Stimulated activated naive CD4-positive, alpha-beta T cell (primary cell): ENCODE data around the gene GLI3.

ENCODE experiments used
- DNase-seq, 6 experiments: peaks; one replicate each; lab custom pipeline; 2025; lab: John Stamatoyannopoulos, UW

The GLI3 gene

DNA sequence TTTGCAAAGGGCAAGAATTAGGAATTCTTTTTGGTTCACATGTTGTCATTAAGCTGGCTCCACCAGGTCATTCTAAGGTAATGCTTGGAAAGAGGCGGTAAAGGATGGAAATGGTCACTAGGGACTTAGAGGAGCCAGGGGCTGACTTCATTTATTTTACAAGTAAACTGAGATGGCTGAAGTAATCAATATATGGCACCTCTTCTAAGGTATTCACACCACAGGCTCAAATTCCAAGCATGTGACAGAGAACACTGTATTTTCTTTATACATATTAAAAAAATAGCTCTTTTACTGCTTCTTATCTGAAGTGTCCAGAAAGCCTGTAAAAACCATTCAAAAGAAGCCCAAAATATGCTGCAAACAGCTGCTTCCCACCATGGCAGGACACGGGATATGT lies 239.0 kb downstream of the GLI3 start:
- DNase-seq, result no peak

DNA sequence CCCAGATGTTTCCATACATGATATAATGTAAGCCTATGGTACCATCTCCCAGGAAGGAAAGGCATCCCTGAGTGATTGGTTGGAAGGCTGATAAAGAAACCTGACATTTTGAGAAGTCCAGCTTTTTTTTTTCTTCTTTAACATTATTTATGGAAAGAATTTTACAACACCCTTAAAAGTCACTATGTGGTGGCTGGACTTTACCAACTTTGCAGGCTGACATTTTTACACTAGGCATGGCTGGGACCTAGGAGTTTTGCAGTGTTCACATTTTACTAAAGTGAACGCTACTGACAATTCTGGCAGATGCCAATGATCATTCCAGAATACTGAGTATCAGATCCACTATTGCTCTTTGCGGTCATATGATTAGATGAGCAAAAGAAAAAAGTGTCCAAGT lies 239.9 kb downstream of the GLI3 start:
- DNase-seq, result no peak

DNA sequence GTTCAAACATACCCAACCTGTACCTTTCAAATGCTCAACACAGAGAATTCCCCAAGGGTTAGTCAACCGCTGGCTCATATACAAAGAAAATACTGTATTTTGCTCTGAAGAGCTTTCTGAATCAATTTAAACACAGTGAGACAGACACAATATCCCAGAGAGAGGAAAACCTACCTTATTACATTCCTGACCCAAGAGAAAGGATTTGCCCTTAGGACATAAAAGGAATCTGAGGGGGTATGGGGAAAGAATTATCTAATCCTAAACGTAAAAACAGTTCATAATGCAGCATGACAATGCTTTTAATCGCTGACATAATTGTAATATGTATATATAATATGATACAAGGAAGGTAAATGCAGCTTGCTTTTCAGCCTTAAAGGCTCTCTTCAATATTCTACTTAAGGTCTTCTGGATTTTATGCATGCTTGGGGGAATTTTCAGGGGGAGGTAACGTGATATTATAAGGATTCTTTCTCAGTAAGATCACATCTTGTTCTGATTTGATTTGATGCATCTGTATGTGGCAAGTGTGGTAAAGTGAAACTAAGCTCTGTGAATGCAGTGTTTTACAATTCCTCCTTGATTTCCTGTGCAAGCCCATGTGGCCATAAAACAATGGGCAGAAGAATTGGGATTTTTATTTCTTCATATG lies 240.5 kb downstream of the GLI3 start:
- DNase-seq, result no peak

DNA sequence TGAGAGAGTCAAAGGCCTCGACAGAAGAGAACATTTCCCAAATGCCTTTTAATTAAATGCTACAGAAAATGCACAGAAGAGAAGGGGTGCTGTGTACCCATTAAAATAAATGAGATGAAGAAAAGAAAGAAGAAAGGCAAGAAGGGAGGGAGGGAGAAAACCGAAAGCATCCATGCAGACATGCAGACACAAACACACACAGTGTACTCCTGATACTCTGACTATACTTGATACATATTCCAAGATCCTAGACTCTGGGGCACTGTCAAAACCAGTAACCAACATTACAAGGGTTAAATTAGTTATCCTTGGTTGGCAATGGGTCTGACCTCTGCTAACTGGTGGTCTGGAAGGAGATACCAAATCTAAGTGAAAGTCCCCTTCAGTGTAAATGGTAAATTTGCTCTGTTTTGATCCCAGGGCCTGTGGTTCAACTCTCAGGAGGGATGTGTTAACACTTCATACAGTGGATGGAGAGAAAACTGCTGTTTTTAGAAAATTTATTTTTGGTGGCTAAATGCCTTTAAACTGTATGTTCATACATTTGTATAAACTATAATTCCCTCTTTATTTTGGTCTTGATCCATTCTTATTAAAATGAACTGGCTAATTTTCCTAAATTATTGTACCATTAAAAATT lies 241.3 kb downstream of the GLI3 start:
- no peak for DNase-seq

DNA sequence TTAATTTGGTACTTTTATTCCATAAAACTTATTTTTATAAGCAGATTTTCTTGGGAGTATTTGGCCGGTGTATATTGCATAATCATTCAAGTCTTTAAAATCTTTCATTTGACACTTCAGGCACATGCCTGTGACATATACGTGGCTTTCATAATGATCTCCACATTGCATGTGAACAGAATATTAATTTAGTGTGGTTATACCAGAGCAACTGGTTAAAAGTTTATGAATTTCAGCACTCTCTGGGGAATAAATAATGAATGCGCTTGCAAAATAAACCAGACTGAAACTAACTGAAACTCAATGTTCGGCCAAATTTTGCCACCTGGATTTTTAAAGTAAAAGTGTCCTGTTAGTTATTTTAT lies 242.3 kb downstream of the GLI3 start:
- DNase-seq, result no peak

DNA sequence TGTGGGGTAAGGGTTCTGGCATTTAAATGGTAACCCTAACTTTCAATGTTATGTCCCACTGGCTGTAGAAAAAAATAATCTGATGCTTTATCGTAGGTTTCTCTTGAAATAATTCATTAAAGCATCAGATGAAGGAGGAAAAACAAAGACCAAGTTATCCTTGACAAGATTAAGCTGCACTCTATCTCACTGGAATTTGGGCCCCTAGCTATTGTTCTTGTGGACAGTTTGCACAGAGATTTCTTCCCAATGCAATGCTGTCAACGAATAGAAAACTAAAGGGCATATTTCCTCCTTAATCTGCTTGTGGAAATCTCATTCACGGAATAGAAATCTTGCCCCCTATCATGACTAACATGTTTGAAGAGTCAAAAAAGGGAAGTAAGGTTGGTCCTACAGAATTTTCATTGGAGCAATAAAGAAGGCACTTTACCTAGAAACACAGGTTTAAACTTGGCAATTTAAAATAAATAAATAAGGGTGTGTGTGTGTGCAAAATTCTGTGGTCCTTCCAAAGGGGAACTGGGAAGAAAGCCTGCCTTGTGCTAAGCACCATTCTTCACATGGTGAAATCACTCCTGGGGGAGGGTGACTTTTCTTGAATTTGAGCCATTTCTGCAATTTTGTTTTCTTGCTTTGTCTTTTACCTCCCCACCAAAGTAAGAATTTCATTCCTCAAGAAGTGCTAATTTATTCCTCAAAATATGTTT lies 242.8 kb downstream of the GLI3 start:
- no peak for DNase-seq

DNA sequence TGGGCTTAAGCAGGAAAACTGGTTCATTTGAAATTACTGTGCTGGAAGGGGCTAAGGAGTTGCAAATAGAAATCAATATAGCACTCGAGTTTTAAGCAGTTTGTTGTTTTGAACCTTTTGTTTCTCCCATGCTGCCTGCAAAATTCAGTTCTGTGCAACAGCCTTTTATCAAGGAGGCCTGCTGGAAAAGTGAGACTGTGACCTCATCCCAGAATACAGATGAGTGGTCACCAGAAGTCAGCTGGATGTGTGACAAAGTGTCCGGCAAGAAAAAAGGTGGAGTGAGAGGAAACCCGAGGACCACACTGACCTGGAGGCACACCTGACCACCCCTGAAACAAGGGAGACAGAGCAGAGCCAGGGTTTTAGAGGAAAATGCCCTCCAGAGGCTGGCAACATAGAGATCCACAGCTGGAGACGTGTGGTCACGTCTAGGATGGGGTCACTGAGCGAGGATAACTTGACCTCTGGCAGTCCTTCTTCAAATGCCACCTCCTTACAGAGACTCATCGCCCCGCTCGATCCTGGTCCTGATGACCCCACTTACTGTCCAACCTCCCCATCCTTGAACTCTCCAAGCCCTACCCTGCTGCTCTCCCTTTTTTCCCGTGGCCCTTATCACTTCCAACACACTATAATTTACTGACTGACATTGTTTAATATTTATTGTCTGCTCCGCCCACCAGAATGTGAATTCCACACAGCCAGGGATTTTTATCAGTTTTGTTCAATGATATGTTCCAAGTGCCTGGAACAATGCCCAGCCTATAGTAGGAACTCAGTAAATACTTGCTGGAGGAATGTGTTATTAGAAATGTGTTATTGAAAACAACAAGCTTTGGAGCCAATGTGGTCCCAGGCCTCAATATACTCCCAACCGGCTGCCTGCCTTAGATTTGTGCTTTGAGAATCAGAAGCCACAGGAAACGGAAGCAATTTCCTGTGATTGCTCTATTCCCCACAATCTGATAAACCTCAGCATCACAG lies 243.8 kb downstream of the GLI3 start:
- DNase-seq, result no peak

DNA sequence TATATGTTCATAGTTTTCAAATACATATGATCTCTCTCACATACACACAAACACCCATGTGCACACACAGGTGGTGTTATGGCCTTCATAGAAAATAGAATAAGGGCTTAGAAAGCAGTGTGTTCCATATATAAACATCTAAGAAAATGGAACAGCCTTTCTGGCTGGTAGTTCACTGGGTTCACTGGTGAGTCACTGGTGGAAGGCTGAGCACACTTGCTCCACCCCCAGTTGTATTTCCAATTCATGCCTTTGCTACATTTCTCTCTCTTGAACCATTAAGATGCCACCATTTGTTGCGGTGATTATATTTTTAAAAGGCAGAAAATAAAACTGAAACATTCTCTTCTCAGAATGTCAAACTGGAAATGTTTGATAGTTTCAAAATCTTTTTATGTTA lies 252.1 kb downstream of the GLI3 start:
- DNase-seq, result no peak

DNA sequence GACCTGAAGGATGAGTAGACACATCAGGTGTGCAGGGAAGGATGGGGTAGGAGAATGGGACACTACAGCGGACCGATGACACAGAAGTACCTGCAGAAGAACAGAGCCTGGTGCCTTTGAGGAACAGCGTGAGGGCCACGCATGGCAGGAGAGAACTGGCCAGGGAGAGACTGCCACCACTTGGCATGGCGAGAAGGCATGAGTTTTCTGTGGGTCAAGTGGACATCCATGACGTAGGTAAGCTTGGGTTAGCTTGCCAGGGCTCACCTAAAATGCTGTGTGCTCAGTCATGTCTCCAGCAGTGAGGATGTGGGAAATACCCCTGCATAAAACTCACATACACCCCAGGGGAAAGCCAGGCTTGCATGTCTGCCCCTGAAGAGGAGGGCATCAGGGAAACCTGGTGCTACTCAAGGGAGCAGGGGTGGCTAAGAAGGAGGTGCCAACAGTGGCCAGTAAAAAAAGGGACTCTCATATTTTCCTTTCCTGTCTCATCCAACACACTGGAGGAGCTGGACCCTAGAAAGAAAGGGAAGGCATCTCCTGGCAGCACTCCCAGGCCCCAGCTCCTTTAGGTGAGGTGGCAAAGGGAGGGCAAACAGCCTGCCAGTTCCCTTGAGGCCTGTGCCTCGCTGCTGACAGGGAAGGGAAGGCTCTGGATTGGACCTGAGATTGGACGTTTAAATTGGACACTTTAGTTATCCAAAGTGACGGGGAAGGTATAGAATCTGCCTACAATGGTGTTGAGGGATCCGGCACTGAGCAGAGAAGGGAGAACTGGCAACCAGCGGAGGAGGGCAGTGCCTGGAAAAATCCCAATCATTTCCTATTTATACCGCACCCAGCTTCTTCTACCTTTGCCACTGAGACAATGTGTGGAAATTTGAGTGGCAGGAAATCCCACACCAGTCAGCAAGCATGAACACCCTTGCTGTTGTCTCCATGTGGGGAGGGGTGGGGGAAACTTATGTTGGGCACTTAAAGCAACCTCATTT lies 255.7 kb downstream of the GLI3 start:
- no peak for DNase-seq

DNA sequence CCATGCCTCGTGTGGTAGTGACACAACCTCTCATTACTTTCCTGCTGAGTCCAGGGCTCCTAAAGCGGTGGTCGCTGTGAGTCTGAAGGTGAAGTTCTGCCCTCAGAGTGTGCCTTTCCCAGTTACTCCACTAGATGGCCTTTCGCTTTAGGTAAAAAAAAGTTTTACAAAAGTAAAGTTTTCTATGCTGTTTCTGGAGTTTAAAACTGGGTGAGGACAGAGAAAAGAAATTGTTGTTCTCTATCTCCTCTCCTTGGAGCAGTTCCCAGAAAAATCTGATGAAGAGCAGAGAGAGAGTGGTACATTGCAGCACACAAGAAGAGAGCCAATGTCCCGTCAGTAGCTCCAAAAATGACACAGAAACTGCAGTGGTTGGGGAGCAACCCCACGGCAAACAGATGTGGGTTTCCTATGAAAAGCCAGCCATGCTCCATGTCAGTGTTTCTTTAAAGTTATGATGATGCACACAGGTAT lies 257.1 kb downstream of the GLI3 start:
- DNase-seq, result no peak

DNA sequence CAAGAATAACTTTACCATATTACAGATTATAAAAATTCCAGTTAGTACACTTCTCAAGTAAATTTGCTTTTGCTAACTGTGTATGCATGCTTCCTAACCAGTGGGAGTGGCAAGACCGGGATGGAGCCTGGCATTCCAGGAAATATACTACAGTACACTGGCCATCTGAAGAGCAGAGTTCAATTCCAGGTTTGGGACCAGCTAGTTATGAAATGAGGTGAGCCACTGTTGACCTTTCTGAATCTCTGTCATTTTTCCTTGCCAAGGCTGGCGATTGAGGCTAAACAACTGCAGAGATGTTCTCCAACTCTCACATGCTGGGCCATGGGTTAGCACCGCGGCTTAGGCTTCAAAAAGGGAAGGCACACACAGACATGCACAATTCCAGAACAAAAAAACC lies 258.2 kb downstream of the GLI3 start:
- no peak for DNase-seq

DNA sequence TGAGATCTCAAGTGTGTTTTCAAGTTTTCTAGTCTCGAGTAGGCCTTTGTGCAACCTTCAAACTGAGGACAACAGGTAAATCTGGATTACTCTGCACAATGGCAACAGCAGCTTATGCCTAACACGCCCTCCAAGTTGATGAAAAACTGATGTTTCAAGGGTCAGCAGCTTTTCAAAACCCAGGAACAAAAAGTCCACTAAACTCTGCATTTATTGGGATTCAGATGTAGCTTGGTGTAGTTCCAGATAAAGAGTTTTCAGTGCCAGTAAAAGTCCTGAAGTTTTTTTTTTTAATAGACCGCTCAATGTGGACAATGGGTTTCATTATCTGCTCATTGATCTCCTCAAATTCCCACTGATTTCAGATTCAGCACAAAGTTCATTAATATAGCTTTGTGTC lies 259.3 kb downstream of the GLI3 start:
- no peak for DNase-seq

DNA sequence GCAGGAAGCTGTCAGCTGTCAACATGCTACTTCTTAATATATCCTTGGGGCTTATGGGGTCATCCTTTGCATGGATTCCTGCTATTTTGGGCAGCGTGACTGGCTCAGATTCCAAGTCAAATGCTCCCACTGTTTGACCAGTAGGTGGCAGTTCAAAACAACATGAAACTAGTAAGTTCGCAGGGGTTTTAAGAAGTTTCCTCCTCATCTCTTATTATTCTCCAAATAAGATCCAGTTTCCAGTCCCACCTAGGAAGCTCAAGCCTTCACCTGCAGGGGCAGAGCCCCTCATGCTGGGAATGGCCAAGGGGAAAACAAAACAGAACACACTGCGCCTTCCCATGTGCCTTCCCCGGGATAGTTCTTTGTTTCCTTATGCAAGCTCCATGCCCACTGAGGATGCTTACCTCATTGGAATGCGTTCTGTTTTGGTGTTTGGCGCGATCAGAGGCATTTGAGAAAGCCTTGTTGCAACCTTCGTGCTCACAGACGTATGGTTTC lies 259.8 kb downstream of the GLI3 start:
- no peak for DNase-seq

DNA sequence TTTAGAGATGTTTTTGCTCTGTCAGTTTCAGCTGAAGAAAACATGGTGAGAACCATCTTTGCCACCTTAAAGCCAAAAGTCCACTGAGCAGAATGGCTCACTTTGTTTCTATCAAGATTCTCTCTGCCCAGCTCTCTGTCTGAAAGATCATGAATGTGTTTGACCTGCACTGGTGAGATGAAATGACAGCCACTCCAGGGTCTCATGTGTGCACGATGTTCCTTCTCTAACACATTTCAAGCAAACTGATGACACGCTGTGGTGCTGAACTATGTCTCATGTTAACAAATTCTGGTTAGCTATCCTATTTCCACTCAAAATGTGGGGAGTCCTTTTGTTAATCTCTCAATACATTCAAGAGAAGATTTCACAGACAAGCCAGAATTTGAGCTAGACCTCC lies 260.6 kb downstream of the GLI3 start:
- no peak for DNase-seq

DNA sequence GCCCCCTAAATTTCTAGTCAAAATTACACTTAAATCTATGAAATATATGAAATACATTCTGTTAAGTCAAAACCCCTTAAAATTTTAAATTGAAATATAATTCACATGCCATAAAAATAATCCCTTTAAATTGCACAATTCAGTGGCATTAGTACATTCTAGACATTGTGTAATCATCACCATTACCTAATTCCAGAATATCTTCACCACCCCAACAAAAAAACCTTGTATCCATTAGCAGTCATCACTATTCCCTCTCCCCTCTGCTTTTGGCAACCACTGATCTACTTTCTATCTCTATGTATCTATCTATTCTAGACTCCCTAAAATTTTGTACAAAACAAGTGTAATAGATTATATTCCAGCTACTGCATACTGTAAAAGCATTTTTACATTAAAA lies 261.2 kb downstream of the GLI3 start:
- no peak for DNase-seq

DNA sequence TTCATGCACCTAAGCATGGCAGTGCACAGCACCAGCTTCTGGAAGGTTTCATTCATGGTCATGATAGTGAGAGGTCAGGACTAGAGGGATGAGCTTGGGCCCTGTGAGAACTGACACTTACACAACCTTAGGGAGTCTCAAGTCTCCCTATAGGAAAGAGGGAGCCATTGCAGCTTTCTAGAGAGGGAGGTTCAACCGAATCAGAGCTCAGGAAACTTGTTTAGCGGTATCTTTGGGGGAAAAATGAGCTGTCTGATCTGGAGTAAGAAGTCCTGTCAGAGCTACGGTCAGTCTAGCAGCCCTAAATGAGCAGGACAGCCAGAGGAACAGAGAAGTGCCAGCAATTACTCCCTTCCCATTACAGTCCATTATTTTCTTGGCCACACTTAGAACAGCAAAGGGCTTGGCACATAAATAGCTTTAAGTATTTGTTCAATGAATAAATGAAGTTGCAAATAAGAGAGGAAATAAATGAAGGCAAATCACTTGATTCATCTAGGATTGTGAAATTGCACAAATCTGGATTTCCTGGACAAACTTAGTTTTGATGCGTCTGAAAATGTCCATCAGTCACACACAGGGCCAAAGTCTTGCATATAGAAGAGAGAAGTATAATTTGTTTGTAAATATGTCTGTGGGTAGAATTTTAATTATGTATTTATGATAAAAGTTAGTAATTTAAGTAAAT lies 262.0 kb downstream of the GLI3 start:
- no peak for DNase-seq

DNA sequence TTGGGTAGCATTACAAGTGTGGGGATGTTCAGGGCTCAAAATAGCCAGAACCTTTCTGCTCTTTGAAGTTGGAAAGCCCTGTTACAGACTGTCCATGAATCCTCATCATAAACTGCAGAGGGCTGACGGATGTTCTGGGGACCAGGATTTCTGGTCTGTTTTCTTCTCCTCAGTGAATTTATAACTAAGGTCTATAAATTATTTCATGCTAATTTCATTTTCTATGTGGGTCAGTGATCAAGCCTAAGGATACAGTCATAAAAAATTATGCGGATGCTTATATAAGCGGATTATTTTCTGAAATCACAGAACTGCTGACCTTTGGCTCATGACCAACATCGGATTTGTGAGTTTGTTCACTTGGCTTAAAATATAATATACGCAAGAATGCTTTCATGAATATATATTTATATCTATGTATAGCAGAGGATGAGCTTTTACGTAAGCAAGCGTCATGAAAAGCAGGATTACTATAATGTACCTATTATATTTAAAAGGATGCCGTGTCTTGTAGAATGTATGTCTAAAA lies 263.7 kb downstream of the GLI3 start:
- no peak for DNase-seq

DNA sequence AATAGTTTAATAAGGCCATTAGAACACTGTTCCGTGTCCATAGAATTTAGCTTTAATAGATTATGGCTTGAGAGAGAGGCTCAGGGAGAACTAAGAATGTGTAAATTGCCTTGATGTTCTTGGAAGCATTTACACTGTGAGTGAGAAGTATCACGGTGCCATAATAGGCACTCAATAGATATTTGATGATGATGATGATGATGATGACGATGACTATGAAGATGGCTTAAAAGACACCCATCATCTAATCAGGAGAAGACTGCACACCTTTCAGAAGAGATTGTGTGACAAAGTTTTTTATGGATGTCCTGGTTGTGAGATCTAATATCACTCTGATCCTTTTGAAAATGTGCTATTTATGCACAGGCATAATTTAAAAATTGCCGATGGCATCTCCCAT lies 264.2 kb downstream of the GLI3 start:
- no peak for DNase-seq

DNA sequence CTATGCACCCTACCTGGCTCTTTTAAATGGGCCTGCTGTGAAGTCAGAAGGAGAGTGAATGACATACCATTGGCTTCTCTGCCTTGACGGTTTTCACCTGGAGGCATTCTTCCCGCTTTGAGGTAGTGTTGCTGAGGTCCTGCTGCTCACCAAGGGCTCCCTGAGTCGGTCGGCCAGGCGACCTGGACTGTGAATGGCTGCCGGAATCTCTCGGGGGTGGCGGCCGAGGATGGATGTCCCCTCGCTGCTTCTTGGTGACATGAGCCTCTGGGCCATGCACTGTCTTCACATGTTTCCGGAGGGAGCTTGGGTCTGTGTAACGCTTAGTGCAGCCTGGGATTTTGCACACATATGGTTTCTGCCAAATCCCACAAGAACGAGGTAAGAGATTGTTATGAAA lies 264.7 kb downstream of the GLI3 start:
- DNase-seq, result no peak

DNA sequence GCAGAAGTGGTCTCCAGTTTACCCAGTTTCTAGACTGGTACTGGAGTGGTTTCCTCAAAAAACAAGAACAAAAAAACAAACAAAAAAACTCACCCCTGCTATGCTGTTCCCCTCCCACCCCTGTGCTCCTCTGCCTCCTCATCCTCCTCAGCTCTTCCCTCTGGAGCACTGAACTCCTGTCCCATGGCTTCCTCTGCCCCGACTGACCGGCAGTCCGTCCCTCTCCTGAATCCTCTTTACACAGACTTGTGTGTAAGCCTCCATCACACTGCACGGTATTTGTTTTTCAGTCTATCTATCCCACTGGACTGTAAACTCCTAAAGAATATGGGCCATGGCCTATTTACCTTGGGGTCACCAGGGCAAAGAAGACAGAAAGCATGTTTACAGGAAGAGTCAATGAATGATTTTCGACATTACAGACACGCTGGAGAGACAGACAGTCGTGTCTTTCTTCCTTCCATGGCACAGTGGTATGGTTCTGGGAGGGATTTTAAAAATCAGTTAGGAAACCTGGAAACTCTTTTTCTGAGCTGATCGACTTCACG lies 265.3 kb downstream of the GLI3 start:
- no peak for DNase-seq
